ENCODE results near the gene FECH. TPM values are rescaled to one million over a fixed set of nuclear protein-coding genes. Genes with fewer than 3 reads are reported as not detected.
"Not testable (repeated sequence)": the region's sequence is repeated elsewhere in the genome, so short reads cannot be mapped to it uniquely, and the experiment has no call there.

FECH gene
- polyA plus RNA-seq, 4 donors, result 37.8 to 45.3 (median 39.6) TPM

DNA sequence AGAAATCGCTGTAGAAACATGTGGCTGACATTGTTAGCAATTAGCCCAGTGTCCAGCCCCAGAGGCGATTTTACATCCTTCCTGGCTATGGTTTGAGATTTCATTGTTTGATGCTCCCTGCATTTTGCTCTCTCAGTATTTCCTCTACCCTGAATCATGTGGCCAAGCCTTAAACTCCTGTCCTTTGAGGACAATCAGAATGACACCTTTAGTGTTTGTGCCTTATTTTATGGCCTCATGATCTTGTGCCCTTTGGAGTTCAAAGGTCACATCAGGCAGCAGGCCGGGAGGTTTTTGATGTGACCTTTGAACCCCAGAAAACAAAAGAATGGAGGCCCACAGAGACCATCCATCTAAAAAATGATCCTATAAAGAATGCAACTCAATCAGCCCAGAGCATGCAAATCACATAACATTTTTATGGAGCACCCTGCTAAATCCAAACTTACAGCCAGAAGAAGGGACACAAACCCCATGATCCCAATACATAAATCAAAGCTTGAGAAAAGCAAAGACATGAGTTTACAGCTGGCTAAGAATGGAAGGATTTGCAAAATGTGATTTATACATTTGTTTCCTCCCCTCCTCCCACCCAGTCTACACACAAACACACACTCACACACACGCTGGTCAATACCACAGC lies 52.5 kb downstream of the FECH start:
- peak; percentile 52 to 72 (median 69) for DNase-seq (ENCODE audit: low read depth in 4 of 4, low spot score in 2 of 4)

DNA sequence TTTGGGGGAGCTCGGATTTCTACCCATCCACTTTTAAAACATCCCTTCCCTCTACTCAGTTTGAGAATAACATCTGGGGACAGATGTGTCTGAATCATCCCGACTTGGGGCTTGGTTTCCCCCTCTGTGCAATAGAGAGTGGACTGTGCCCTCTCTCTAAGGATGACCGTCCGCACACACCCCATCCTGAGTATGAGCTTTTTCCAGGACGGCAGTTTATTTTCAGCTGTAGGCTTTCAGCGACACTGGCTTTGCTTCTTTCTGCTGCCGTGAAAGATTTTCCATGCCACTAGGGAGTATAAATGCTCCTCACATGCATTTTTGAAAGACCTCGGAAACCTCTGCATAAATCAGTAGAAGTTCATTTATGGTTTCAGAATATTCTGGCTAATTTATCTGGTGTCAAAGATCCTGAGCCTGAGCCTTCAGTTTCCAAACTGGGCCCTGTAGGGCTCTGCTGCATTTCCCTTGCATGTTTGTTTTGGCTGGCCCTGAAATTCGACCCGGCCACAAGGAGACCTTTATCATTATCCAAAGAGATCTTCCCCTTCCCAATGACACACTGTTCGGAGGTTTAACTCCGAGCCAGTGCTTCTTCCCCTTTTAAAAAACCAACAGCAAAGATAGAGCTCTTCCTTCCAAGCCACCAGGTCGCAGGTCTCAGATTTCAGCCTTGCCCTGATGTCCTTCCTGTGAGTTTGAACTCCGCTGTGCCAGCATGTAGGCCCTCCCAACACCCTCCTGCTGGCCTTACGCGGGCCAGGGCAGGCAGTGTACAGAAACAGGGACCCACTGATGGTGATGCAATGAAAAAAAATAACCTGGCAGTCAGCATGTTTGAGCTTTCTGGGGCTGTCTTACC lies 53.3 kb downstream of the FECH start:
- DNase-seq (ENCODE audit: low read depth in 4 of 4, low spot score in 2 of 4), result peak; percentile 20 to 55 (median 40)

DNA sequence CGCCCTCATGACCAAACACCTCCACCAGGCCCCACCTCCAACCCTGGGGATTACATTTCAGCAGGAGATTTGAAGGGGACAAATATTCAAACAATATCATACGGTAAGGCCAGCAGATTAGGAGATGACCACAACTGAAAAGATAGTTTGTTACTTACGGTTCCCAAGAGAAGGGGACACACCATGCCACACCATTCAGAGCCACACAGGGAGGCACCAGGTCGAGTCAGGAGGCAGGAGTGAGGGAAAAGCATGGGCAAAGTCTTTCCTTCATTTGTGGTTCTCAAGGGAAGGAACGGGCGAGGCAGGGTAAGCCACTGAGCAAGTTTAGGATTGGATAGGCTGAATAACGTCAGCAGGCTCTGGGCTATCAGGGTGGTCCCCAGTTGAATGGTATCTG lies 57.4 kb downstream of the FECH start:
- no peak for DNase-seq (ENCODE audit: low read depth in 4 of 4, low spot score in 2 of 4)

DNA sequence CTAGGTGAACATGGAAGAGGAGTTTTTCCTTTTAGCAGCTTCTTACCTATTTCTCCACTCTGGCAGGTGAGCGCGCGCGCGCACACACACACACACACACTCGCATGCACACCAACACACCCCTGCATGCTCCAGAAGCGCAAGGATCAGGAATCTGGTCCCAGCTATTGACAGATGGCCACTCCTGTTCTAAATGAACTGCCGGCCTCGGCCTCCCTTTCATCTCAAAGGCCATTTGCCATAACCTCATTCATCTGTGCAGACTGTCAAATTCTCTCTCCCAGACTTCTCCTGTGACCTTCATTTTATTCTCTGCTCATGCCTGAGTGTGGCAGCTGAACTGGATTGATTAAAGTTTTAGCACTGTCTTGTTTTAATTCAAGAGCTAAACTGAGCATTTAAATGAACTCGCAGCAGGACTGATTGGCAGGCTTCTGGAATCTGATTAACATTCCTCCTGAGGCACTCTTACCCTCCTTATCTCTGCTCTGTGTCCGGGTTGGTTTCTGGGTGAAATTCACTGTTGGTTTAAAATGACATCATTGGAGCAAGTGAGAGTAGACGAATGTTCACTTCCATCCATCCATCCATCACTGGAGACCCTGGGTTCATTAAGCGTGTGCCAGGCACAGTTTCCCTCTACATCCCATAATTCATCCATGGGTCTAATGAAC lies 58.8 kb downstream of the FECH start:
- no peak for DNase-seq (ENCODE audit: low read depth in 4 of 4, low spot score in 2 of 4)

DNA sequence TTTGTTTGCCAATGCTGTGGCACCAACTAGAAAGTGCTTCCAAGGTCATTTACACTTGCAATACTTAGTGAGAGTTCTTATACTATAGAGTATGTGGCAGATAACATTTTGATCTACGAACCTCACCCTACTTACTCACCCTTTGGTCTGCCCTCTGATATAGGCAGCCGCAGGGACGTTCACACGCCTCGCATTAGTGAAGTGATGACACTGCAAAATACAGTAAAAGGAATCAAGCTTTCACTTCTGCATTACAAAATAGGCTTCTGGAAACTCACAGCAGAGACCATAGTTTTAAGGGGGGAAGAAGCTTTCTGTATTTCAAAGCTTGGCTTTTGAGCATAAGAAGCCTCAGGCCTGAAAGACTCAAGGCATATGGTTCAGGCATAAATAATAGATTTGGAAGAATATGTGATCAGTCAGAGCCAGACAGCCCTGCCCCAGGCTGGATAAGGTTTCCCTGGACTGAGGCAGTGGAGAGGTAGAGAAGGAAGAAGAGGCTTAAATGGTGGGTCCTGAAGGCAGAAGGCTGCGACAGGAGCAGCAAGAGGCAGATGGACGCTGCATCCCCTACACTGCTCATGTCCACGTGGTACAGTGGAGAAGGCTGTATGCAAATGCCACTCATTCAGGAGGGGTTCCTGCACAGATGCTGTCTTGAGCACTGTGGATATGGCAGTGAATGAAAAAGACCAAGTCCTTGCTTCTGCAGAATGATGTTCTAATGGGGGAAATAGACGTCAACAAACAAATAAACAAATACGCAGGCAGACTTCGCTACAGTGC lies 63.1 kb downstream of the FECH start:
- DNase-seq (ENCODE audit: low read depth in 4 of 4, low spot score in 2 of 4), result no peak

DNA sequence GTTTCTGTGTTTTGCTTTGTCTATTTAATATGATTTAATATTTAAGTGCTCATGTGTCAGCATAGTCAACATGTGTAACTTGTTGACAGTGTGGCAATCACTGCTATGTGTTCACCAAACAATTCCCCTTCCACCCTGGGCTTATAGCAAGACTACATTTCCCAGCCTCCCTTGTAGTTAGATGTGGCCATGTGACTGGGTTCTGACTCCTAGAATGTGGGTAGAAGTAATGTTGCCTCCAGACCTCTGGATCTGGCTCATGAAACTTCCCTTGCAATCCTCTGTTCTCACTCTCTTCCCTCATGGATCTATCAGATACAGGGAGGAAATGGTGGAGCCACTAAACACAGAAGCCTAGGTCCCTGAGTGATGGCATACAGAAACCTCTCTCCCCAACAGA lies 64.2 kb downstream of the FECH start:
- not testable (repeated sequence) for DNase-seq (ENCODE audit: low read depth in 4 of 4, low spot score in 2 of 4)

DNA sequence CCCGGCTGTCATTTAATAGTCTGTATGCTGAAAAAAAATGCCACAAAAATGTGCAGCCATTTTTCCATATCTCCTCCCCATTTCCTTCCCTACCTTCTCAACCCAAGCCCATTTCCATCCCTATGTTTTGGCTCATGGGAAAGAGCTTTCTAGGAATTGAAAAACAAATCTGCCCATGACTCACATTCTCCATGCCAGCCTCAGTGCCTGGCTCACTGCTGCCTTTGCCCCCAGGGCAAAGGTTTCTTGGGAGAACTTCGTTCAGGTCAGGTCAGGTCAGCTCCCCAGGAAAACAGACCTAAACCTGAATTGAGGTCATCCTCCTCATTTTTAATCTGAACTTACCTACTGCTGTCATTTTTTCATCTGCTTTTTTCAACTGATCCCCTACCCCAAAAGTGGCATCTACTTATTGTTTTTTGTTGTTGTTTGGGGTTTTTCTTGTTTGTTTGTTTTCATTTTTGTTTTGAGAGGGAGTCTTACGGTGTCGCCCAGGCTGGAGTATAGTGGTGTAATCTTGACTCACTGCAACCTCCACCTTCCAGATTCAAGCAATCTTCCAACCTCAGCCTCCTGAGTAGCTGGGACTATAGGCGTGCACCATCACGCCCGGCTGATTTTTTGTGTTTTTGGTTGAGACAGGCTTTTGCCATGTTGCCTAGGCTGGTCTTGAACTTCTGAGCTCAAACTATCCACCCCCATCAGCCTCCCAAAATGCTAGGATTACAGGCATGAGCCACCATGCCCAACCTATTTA lies 66.7 kb downstream of the FECH start:
- no peak for DNase-seq (ENCODE audit: low read depth in 4 of 4, low spot score in 2 of 4)

DNA sequence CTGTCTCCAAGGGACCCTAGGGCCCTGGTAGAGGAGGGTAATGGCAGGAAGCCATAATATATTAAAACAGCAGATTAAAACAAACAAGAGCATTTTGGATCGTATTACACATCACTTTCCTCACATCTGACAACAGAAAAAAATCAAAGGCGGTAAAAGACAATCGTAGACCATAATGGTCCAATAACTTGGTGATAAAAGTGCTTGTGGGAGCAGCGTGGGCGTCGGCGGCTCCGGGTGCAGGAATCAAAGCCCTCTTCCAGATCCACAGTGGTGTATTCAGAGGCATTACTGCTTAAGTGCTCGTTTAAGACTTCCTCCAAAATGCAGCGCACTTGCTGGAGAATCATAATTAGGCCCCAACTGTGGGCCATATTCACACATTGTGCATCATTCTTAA lies 68.0 kb downstream of the FECH start:
- DNase-seq (ENCODE audit: low read depth in 4 of 4, low spot score in 2 of 4), result no peak

DNA sequence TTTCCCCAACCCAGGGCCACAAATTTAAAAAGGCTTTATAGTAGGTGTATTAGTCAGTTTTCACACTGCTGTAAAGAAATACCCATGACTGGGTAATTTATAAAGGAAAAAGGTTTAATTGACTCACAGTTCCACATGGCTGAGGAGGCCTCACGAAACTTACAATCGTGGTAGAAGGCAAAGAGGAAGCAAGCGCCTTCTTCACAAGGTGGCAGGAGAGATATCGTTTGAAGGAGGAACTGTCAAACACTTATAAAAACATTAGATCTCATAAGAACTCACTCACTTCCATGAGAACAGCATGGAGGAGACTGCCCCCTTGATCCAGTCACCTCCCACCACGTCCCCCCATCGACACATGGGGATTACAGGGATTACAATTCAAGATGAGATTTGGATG lies 70.4 kb downstream of the FECH start:
- no peak for DNase-seq (ENCODE audit: low read depth in 4 of 4, low spot score in 2 of 4)

DNA sequence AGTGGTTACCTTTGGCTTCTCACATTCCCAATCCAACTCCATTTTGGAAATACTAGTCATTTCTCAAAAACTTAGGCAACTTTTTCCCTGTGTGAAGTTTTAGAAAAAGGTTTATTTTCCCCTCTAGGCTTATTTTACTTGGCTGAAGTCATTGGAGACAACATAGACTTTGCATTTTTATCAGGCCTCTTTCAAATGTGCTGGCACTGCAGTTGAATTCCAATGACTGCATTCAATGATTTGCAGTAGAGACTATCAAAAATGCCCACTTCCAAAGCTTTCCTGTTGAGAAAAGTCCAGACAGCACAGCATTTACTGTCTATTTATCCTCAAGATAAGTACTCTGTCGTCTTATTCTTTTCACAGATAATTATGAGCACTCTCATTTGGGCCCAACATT lies 81.3 kb downstream of the FECH start:
- no peak for DNase-seq (ENCODE audit: low read depth in 4 of 4, low spot score in 2 of 4)

DNA sequence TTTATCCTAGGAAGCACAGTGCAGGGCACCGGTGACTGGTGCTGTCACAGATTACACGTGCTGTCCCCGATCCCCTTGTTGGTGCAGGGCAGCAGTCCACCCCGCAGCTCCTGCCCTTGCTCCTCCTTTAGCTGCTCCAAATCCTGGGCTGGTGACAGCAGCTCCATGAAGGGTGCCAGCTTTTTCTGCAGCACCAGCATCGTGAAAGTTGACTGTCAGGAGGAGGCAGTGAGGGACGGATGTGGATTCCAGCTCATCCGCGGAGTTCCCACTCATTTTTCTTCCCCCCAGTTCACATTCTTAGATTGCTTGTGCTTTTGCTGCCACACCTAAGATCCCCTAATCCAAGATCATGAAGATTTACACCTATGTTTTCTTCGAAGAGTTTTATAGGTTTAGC lies 83.9 kb downstream of the FECH start:
- no peak for DNase-seq (ENCODE audit: low read depth in 4 of 4, low spot score in 2 of 4)

DNA sequence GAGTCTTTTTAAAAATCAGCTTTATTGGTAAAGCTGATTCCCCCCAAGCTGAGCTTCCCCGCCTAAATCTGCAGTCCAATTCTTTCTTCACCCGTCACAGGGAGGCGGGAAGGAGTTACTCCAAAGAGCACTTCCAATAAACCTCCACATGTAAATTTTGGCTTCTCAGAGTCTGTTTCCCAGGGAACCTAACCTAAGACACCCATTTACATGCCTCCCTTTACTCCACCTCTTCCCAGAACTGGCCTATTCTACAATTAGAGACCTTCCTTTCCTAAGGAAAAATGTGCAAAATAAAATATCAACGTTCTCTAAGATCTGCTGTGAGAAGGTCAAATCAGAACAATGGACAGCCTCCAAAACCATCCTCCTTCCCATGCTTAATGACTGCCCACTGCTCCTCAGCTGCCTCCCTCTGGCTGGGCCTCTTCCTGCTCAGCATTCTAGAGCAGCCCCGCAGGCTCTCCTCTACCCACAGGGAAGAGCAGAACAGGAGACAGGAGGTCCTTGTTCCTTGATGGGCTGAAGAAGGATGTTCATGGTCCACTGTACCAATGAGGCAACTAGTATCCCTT lies 87.7 kb downstream of the FECH start:
- no peak for DNase-seq (ENCODE audit: low read depth in 4 of 4, low spot score in 2 of 4)

Other genes with a start within 250 kb of the FECH start
- under 1 TPM in 3 of 4 donors, not detected in 1; 0.01 to 0.05 (median 0.03) TPM for gene ST8SIA3, start 234.1 kb downstream of the FECH start, polyA plus RNA-seq (ENCODE audit: insufficient read length in 4 of 4)
- gene ONECUT2, start 151.3 kb downstream of the FECH start, polyA plus RNA-seq (ENCODE audit: insufficient read length in 4 of 4), result under 1 TPM; 0.06 to 0.13 (median 0.12) TPM
- gene NARS1, start 35.1 kb upstream of the FECH start, polyA plus RNA-seq (ENCODE audit: insufficient read length in 4 of 4), result 100 to 1,000 TPM; 165 to 211 (median 190) TPM
- 10 to 100 TPM; 24.1 to 29.4 (median 26.5) TPM for gene ATP8B1, start 216.6 kb upstream of the FECH start, polyA plus RNA-seq (ENCODE audit: insufficient read length in 4 of 4)

Measured in left renal cortex interstitium (tissue), 4 donors.